MM.1S (cell line): ENCODE results near the gene WDR4.

Experiments
- CTCF ChIP-seq: fragments of 300-600 bp; sonication (generic); IDR thresholded peaks from 2 replicates; pipeline ENCODE4 v1.5.1; 2016; ENCODE audit warnings: antibody characterized with exemption, low read length, mixed read lengths
- EZH2 ChIP-seq: fragments of 300-600 bp; sonication (generic); optimal IDR thresholded peaks from 2 replicates; pipeline ENCODE3; 2017; ENCODE audit warnings: low read depth, mild to moderate bottlenecking, antibody characterized with exemption, low read length, mixed read lengths
- EZH2phosphoT487 ChIP-seq: fragments of 300-600 bp; sonication (generic); IDR thresholded peaks from 2 replicates; pipeline ENCODE4 v1.6.1; 2018; ENCODE audit warnings: antibody characterized with exemption, low read length

GRCh38 chr21:42923553-42924432, 44.5 kb upstream of the WDR4 start:
- TF ChIP-seq CTCF (peak; percentile 88), EZH2 (no peak), EZH2phosphoT487 (no peak)
